Neural progenitor cell (in vitro differentiated cells): Measurements from ENCODE around the gene ERFL.

Experiments used
- EZH2 ChIP-seq: fragments of 200-600 bp; sonication (generic); IDR thresholded peaks from 2 replicates; pipeline ENCODE4 v1.6.1; 2017; ENCODE audit warnings: antibody characterized with exemption, mild to moderate bottlenecking, moderate library complexity
- TF ChIP-seq, protein P1 (sequence below): fragments of 200-600 bp; sonication (generic); IDR thresholded peaks from 2 replicates; pipeline ENCODE4 v1.5.1; 2017; ENCODE audit warnings: antibody characterized with exemption, mild to moderate bottlenecking

DNA sequence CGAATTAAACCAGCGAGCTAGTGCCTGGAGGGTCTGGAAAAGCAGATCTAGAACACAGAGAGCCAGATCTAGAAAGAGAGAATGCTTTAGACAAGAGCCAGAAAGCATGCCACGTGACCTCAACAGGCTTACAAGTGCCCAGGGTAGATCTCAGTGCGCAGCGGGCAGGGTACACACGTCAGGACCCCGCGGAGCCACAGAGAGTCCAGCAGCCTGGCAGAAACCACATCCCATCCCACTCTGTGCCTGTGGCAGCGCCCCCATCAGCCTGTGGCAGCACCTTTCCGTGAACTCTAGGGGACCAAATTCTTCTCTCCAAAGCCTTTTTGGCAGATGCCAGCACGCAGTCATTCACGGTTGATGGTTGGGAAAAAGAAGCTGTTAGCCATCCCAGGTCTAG, 39.3 kb downstream of the ERFL start:
- TF ChIP-seq, protein P1, sequence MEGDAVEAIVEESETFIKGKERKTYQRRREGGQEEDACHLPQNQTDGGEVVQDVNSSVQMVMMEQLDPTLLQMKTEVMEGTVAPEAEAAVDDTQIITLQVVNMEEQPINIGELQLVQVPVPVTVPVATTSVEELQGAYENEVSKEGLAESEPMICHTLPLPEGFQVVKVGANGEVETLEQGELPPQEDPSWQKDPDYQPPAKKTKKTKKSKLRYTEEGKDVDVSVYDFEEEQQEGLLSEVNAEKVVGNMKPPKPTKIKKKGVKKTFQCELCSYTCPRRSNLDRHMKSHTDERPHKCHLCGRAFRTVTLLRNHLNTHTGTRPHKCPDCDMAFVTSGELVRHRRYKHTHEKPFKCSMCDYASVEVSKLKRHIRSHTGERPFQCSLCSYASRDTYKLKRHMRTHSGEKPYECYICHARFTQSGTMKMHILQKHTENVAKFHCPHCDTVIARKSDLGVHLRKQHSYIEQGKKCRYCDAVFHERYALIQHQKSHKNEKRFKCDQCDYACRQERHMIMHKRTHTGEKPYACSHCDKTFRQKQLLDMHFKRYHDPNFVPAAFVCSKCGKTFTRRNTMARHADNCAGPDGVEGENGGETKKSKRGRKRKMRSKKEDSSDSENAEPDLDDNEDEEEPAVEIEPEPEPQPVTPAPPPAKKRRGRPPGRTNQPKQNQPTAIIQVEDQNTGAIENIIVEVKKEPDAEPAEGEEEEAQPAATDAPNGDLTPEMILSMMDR = no peak
- no peak for TF ChIP-seq EZH2
